HG02852 (cell line): ENCODE results near the gene ARIH1.

ENCODE experiments used
- ATAC-seq: cut with Tn5 transposase; IDR thresholded peaks from one replicate; pipeline ENCODE4 v1.9.1; 2021; ENCODE audit warnings: mild to moderate bottlenecking, moderate library complexity; ENCODE audit not compliant: unreplicated experiment

The ARIH1 gene

DNA sequence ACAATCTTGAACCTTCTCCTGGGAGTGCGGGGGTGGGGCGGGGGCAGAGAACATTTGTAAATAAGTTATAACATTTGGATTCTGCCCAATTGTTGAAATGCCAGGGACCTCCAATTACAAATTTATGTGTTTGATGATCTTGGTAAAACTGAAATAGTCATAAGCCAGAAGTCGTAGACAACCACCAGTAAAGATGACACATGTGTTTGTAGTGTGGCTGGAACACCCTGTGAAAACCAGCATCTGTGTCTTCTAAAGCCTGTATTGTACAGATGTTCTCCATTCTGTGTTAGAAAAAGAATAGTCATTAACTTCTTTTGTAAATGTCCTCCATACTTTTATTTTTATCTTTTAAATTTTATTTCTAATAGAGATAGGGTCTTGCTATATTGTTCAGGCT lies 61.8 kb downstream of the ARIH1 start:
- ATAC-seq, result no peak

DNA sequence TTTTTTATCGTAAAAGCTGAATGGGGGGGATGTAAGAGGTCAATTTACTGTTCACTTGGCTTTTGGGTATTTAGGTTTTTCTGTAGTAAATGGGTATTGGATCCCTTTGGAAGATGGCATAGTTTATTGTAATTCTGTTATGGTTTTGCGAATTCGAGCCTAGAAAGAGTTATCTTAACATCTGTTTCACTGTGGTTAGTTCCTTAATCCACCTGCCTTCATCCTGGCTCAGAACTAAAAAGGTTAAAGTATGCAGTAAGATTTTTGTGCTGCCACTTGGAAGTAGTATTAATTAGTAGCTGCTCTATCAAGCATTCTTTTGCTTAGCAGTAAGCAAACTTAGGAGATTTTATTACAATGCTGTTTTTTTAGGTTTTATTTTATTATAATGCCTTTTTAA lies 62.4 kb downstream of the ARIH1 start:
- no peak for ATAC-seq

DNA sequence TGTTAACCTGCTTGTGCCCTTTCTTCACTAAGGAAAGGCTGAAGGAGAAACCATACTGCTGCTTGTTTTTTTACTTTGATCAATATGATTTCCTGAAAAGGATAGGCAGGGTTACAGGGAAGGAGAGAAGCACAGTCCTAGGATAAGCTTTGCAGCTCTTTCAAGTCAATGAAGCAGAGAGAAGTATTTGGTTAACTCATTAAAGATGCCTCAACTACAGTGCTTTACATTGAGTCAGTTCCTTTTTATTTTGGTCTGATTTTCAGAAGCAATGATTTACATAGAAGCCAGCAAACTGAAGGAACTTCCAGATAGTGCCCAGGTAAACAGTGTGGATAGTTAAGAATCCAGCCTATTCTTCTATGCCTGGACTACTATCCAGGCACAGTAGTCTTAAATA lies 64.8 kb downstream of the ARIH1 start:
- no peak for ATAC-seq

DNA sequence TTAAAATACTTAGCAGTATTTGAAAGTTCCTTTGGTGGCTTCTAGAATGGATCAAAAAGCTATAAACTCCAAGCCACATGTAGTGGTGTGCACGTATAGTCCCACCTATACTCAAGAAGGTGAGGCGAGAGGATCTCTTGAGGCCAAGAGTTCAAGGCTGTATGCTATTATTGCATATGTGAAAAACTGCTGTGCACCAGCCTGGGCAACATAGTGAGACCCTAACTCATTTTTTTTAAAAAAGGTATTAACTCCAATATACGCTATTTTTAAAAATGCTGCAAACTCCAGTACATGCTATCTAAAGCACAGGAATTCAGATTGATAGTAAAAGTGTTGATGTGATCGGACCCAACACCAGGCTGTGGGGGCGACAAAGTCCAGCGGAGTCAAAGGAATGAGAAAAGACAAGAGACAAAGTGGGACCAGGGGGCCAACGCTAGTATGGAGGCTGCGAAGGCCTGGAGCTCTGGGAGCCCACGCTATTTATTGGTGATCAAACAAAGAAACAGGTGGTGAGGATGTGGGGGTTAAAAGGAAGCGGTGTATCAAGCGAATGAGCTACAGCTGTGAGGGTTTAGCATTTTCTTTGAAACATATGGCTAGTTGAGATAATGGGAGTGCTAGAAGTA lies 66.6 kb downstream of the ARIH1 start:
- ATAC-seq, result no peak

DNA sequence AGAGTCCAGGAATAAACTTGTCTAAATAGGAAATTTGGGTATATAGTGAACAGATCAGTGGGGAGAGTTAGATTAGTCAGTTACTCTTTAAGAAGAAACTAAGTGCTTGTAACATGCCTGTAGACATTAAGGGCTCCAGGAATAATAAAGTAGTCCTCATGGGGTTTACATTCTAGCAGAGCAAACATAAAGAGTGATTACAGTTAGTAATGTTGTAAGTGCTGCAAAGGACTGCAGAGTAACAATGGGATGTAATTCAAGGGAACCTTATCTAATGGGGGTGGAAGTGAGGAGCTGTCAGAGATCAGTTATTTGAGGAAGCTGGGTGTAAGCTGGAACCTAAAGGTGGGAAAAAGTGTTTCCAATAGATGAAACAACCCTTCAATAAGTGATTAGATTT lies 67.5 kb downstream of the ARIH1 start:
- no peak for ATAC-seq

DNA sequence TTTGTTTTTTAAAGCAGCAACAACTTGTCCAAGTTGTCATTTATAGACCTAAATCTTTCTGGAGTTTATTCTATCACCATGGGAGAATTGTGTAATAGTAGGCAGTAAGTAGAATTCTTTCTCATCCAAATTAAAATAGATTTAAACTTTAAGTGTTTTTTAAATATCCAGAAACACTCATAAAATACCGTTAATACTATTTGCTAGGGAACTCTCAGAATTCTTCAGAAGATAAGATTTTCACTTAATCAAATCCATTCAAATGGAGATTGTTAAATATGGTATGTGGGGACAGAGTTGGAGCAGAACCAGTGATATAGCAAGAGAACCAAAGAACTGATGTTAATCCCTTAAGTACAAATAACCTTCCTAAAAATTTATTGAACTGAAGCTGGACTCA lies 71.0 kb downstream of the ARIH1 start:
- ATAC-seq, result no peak

DNA sequence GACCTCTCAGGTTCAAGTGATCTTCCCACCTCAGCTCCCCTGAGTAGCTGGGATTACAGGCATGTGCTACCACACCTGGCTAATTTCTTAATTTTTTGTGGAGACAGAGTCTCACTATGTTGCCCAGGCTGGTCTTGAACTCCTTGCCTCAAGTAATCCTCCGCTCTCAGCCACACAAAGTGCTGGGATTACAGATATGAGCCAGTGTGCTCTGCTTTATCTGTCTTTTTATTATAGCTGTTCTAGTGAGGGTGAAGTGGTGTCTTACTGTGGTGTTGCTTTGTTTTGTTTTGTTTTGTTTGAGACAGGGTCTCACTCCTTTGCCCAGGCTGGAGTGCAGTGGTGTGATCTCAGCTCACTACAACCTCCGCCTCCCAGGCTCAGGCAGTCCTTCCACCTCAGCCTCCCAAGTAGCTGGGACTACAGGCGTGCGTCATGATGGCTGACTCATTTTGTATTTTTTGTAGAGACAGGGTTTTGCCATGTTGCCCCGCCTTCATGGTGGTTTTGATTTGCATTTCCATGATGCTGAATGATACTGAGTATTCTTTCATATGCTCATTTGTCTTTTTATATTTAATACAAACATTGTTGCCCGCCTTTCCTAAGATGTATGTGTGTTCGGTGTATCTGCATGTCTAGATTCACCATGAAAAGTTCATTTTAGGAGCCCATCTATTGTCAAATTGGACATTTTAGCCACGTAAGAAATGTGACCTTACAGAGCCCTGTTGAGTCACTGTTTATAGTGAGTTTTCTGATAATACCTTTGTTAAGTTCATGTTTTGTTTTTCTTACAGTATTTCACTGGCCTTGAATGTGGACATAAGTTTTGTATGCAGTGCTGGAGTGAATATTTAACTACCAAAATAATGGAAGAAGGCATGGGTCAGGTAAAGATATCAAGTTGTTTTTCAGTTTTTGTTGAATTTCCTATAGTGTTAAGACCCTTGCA lies 80.6 kb downstream of the ARIH1 start:
- no peak for ATAC-seq

DNA sequence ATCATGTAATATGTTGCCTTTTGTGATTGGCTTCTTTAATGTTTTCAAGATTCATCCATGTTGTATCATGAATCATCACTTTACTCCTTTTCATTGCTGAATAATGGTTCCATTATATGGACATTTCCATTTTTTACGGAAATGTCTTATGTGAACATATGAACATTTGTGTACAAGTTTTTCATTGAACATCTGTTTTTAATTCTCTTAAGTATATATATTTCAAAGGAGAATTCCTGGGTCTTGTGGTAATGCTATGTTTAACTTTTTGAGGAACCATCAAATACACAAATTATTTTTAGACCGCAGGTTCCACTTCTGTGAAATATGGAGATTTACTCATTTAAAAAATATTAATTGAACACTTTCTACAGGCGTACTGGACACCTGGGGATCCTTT lies 85.7 kb downstream of the ARIH1 start:
- ATAC-seq, result no peak

DNA sequence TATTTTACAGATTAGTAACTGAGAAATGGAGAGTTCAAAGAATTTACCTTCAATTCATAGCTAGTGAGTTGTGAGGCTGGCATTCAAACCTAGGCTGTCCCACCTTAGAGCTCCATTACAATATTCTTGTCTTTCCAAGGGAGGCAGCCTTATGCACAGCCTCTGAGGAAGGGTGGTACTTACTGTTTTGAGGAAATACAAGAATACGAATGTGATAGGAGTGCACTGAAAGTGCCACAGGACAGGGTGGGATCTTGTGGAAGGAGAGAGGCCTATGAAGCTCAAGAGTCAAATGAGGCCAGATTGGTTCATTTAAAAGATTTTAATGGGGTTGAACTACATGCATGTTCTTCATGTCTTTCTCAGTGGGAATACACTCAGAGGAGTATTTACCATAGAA lies 86.3 kb downstream of the ARIH1 start:
- no peak for ATAC-seq

DNA sequence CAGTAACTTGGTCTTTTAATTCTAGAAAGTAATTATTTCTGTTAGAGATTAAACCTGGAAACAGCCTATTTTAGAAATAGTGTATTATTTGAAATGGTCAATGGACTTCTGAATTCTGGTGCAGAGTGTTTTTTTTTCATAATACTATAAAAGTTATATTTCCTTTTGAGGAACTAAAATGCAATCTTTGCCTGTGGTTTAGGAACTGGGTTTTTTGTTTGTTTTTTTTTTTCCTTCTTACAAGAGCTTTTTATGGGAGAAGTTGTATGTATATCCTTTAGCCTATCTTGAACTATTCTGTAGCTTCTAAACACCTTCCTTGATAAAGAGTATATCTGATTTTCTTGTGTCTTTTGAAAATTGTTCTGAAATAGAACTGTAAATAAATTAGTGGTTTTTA lies 88.3 kb downstream of the ARIH1 start:
- ATAC-seq, result no peak

DNA sequence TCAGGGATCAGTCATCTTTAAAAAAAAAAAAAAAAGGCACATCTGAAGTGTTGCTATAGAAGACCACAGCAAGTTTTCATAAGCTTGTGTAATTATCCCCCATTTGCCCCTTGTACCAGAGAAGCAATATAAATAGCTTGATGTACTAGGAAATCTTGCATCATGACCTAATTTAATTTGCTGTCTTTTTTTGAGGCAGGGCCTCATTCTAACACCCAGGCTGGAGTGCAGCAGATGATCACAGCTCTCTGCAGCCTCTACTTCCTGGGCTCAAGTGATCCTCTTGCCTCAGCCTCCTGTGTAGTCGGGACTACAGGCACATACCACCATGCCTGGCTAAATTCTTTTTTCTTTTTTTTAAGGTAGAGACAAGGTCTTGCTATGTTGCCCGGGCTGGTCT lies 88.7 kb downstream of the ARIH1 start:
- no peak for ATAC-seq

DNA sequence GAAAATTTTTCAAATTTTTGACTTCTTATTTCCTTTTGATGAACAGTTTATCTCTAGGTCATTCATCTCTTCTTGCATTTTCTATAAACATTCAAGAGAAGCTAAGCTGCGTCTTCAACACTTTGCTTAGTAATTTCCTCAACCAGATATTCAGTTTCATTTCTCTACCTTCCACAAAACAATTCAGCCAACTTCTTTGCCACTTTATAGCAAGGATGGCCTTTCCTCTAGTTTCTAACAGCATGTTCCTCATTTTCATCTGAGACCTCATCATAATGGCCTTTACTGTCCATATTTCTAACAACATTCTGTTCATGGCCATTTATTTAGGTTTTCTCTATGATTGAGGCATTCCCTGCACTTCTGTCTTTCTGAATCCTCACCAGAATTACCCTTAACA lies 90.0 kb downstream of the ARIH1 start:
- no peak for ATAC-seq

DNA sequence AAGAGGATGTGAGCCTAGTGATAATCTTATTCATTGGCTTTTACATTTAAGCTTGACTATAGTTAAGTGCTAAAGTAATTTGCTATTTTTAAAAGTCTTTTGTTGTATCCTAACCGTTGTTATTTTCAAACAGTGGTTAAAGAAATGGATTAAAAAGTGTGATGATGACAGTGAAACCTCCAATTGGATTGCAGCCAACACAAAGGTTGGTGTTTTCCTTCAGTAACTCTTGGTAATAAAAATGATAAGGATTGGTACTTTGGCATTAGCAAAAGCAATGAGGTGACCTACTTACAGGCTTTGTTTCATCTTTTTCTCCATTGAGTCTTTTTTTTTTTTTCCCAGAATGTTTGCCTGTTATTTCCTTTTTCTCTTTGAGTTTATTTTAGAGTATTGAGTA lies 92.8 kb downstream of the ARIH1 start:
- no peak for ATAC-seq

DNA sequence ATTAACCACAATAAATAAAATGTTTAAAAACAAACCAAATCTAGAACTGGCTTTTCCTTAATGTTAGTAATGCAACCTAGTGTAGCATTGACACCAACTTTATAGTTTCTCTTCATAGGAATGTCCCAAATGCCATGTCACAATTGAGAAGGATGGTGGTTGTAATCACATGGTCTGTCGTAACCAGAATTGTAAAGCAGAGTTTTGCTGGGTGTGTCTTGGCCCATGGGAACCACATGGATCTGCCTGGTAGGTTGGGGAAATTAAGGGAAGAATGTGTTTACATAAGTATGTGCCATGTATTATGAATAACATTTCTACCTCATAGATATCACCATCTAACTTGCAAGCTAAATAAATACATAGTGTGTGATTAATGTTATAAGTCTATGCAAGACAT lies 95.9 kb downstream of the ARIH1 start:
- no peak for ATAC-seq

DNA sequence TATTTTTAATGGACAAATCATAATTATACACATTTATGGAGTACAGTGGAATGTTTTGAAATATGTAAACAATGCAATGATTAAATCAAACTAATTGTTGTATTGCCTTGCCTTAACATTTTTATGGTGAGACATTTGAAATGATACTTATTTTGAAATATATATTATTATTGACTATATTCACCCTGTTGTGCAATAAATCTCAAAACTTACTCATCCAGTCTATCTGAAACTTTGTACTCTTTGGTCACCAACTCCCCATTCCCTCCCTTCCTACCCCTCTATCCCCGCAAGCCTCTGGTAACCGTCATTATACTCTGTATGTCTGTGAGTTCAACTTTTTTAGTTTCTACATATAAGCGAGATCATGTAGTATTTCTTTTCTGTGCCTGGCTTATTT lies 105.7 kb downstream of the ARIH1 start:
- ATAC-seq, result no peak

DNA sequence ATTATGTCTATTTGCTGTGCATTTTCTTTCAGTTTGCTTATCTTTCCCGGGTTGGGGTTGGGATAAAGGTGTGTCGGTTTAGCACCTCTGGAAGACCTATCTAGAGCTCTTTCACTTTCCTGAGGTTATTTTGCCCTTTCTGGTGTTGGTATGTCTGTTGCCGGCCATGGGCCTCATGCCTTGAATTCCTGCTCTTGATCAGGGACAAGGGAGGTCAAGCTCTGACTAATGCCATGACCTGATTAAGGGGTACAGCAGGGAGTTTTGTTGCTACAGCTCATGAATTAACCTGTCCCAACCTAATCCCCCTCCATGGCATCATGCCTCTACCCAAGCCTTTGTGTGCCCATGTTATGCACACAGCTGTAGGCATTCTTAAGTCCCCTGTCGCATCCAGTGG lies 109.9 kb downstream of the ARIH1 start:
- ATAC-seq, result no peak

DNA sequence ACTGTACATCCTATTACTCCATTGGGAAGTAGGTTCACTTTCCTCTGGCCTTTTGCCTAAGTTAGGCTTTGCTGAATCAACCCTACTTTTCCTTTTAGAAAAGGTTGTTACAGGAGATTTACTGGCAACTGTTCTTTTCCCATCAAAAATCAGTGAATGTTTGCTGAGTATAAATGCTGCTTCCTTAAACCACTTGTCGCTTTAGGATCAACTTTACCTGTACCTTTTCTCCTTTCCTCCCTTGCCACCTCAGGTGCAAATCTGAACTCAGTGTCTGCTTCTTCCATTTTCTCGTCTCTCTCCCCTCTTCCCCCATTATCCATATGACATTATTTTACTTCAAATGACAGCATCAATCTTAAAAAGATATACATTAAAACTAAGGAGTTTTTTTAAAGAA lies 110.9 kb downstream of the ARIH1 start:
- no peak for ATAC-seq

DNA sequence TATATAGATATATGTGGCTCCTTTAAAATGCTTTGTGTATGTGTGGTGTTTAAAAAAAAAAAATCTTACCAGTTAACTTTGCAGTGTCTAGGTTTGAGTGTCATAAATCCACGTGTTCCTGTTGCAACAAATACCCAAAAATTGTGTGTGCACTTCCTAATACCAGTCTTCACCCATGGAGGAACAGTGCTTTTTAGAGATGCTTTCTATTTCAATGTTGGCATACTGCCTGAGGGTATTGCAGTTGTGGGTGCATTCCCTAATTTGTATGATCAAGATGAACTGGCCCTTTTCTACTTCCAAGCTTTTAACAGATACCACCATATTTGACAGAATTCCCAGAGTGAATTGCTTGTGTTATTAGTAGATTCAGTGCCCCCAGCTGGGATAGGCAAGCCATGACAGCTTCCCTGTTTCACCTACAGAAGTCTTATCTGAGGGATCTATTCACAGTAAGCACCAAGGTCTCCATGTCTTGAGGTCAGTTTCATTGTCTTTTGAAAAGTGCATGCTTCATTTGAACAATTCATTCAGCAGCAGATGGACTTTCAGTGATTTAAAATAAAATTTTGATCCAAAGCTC lies 111.4 kb downstream of the ARIH1 start:
- no peak for ATAC-seq

DNA sequence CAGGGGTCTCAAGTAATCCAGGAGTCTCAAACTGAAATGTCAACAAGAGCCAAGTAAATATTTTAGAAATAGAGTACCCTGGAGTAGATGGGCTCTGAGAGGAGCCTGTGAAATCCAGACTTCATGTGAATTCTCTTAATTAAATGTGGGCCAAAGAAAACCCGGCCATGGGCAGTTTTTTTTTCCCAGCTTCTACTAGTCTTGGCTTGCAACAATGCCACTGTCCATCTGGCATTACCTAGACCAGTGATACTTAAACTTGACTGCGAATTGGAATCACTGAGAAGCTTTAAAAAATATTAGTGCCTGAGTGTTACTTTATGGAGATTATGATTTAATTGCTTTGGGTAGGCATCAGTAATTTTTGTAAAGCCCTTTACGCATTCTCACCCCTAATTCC lies 114.0 kb downstream of the ARIH1 start:
- no peak for ATAC-seq

DNA sequence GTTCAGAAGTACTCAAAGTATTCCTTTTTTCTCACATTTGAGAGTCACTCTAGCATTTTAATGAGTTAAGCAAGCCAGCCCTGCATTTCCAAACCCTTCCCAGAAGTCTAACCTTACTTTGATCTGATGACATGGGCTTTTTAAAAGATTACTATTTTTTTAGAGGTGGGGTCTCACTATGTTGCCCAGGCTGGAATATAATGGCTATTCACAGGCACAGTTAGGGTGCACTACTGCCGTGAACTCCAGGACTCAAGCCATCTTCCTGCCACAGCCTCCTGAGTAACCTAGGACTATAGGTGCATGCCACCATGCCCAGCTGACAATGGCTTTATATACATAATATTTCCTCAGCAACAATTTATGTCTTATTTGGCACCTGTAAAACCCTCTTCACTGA lies 116.3 kb downstream of the ARIH1 start:
- no peak for ATAC-seq

DNA sequence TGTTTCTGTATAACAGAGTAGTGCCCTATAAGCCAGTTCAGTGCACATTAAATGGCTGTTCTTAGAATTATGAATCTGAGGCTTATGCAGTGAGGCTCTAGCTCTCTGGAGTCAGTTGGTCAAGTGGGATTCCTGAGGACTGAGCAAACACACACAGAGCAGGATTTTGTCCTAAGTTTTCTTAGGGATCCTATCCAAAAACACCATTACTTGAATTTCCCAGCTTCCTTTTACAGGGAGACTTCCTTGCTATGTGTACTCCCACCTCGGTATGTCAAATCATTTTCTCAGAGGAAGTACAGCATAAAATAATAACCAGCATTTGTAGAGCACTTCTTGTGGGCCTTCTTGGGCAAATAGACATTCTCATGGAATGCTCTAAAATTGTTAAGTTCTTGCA lies 117.2 kb downstream of the ARIH1 start:
- no peak for ATAC-seq

DNA sequence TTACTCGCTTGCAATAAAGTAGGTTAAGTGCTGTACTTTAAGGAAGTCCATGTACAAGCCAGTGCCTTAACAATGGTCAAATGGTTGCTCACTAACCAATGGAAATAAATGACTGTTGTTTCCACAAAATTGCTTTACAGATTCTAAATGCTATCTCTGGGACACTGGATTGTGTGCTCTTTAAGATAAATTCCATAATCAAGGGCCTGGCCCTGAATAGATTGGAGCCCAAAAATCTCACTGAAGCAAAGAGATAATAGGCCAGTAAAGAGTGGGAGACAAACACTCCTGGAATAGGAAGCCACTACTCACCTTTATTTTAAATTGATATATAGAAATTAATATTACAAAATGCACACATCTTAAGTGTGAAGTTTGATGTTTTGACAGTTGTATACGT lies 118.0 kb downstream of the ARIH1 start:
- no peak for ATAC-seq
